Neural cell (in vitro differentiated cells): ENCODE measurements around the gene LDLRAD4.

Experiments
- CTCF ChIP-seq: fragments of 450-650 bp; IDR thresholded peaks from 2 replicates; pipeline ENCODE4 v1.5.1; 2014; ENCODE audit warnings: antibody characterized with exemption, mild to moderate bottlenecking, moderate library complexity; ENCODE audit not compliant: poor library complexity, severe bottlenecking
- EP300 ChIP-seq: fragments of 450-650 bp; conservative IDR thresholded peaks from 2 replicates; pipeline ENCODE4 v1.6.1; 2014; ENCODE audit warnings: antibody characterized with exemption, mild to moderate bottlenecking, moderate library complexity; ENCODE audit not compliant: poor library complexity, severe bottlenecking
- MXI1 ChIP-seq: fragments of 450-650 bp; conservative IDR thresholded peaks from 2 replicates; pipeline ENCODE4 v1.6.1; 2014; ENCODE audit warnings: antibody characterized with exemption, mild to moderate bottlenecking; ENCODE audit not compliant: poor library complexity, severe bottlenecking
- RAD21 ChIP-seq: fragments of 450-650 bp; conservative IDR thresholded peaks from 2 replicates; pipeline ENCODE4 v1.6.1; 2014; ENCODE audit warnings: antibody characterized with exemption, mild to moderate bottlenecking, moderate library complexity
- REST ChIP-seq: IDR thresholded peaks from 2 replicates; pipeline ENCODE4 v1.6.1; 2012; ENCODE audit warnings: borderline replicate concordance
- SMC3 ChIP-seq: fragments of 450-650 bp; conservative IDR thresholded peaks from 2 replicates; pipeline ENCODE4 v1.6.1; 2014; ENCODE audit warnings: antibody characterized with exemption, mild to moderate bottlenecking, moderate library complexity; ENCODE audit not compliant: poor library complexity

- TF ChIP-seq MXI1 (no peak), CTCF (no peak), REST (no peak), EP300 (no peak), RAD21 (no peak), SMC3 (no peak)
These were observed 168.6 kb downstream of the LDLRAD4 start for GRCh38 chr18:13386891-13387801.
